Activated CD8-positive, alpha-beta memory T cell treated with anti-CD3 and anti-CD28 coated beads for 4 hours (primary cell): ENCODE results near the gene LTO1.

Experiments used
- DNase-seq, 2 donors: peaks; one replicate each; pipeline ENCODE4 v3.0.0-alpha.2; 2020; ENCODE audit warnings: low read depth in 2 of 2

The LTO1 gene

DNA sequence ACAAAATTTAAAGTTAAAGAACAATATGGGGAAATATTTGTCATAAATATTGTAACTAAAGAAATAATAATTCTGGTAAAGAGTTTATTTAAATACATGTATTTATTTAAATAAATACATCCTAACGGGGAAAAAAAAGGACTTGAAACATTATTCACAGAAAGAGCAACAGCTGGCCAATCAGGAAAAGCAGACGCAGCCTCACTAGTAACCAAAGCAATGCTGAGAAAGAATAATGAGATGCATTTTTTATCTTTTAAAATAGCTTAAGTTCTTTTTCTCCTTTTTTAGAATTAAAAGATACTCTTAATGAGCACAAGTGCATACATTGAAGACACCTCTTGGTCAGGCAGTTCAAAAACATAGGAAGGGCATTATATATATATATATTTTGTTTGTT is 2.6 kb upstream of the LTO1 start:
- no peak for DNase-seq

DNA sequence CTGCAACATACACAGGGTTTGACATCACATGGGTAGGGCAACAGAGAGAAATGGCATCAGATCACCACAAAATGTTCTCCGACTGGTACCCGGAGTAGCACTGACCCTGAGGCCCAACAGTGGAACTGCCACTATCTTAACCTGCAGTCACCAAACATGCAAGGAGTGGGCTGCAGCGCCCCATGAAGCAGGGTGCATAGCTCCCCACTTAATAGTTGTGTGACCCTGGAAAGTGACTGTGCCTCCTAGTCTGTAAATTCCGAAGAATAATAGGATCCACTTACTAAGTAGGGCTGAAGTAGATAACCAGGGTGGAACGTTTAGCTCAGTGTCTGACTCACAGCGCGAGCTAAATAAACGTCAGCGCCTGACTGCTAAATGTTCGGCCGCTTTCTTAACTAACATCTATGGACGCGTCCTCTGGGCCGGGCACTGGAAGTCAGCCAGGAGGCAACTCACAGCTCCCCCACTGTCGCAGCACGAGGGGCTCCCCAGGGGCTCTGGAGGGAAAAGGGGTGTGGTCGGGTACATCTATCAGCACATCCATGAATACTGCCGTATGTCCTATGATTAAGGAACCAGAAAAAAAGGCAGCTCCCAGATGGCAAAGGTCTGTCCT is 777 bp downstream of the LTO1 start:
- DNase-seq: no peak

DNA sequence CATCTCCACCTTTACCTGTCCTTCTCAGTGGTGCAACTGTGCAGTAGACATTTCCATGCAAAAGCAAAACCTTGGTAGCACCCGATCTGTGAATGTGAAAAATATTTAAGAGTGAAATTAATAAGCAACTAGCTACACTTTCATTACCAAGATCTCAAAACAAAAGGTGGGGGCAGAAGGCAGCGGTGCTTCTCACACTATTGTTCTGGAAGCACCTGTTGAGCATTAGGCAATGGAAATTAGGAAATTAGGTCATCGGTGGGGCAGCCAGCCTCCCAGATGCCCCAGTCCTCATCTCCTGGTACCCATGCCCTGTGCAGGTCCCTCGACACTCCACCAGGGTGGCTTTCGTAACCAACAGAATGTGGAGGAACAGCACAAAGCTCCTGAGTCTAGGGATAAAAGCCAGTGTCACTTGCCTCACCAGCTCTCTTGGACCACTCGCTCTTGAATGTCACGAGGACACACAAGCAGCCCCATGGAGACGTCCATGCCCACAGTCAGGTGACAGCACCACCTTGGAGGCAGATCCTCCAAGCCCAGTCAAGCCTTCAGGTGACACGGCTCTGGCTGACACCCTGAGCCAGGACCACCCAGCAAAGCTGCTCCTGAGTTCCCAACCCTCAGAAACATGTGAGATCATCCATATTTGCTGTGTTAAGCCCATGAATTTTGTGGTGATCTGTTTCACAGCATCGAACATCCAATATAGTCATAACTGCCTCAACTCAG is 3.3 kb downstream of the LTO1 start:
- DNase-seq: no peak

DNA sequence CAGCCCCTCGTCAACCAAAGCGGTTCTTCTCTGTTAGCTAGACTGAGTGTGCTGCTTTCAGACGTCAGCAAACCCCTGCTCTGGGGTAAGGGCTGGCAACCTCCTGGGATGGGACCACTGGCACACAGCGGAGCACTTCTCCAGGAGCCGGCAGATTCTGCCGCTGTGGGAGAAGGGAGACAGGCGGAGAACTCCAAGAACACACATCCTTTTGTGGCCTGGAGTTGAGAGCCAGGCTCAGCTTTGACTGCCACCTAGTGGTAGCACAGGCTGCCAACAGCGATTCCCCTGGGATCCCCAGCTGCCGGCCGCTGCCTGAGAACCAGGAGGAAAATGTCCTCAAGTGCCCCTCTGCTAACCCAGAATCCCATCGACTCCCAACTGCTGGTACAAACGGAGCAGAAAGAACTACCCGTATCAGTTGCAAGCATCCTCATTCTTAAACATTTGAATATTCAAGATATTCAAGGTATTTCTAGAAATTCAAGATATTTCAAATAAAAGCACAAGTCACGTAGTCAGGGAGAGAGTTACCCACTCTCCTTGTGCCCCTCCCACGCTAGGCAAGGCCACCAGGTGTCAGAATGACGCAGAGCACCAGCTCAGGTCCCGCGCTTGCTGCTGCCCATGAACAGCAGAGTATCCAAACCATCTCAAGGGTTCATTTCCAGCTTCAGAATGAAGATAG is 4.9 kb downstream of the LTO1 start:
- peak in 1 of 2 donors; percentile 26 for DNase-seq

DNA sequence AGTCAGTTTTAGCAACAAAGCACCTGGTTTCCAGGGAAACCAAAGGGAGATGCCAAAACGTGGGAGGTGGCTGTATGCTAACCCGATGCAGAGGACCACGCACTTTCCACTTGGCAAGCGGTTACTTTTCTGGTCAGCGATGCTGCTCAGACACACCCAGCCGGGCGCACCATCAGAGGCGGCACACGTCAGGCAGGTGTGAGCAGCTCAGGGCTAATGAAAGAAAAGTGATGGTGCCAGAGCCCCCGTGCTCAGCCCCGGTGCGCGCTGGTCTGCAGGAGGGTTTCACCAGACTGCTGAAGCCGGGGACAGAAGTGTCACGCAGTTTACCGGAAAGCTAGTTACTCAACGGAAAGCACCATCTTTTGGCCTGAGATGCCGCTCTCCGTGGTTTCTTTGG is 5.7 kb downstream of the LTO1 start:
- no peak for DNase-seq

DNA sequence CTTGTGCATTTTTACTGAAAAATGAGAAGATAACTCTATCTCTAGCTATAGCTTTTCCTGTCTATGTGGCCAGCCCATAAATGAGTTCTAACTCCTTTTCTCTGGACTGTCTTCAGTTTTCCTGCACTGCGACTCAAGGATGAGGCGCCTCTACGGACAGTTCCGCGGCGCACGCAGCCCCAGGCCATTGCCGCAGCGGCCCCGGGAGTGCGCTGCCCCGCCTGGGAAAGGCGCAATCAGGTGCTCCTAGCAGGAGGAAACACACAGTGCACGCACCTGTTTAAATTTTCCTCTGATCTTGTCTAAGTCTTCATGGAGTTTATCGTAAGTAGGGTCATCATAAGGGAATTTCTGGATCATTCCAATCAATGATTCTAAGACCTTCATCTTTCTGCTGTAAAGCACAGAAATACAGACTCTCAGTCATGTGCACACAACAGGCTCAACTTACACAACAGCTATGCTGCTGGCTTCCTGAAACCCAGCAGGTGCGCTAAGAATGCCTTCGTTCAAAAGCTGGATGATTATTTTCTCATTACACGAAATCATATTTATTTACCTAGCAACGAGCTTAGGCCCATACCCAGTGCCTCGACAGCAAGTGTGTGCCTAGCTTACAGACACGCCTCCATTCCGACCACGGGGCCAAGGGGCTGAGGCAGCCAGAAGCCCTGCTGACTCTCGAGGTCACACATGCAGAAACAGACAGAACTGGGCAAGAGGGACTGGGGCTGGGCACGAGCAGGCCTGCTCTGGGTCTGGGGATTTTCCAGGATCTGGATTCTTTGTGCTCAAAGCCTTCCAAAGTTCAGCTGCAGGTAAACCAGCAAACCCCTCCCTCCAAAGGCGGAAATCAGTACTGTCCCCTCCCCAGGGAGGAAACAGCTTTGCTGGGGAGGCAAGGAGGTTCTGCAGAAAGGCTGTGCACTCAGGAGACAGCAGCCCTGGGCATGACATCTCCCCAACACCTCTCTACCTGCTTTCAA is 7.2 kb downstream of the LTO1 start:
- DNase-seq: no peak

DNA sequence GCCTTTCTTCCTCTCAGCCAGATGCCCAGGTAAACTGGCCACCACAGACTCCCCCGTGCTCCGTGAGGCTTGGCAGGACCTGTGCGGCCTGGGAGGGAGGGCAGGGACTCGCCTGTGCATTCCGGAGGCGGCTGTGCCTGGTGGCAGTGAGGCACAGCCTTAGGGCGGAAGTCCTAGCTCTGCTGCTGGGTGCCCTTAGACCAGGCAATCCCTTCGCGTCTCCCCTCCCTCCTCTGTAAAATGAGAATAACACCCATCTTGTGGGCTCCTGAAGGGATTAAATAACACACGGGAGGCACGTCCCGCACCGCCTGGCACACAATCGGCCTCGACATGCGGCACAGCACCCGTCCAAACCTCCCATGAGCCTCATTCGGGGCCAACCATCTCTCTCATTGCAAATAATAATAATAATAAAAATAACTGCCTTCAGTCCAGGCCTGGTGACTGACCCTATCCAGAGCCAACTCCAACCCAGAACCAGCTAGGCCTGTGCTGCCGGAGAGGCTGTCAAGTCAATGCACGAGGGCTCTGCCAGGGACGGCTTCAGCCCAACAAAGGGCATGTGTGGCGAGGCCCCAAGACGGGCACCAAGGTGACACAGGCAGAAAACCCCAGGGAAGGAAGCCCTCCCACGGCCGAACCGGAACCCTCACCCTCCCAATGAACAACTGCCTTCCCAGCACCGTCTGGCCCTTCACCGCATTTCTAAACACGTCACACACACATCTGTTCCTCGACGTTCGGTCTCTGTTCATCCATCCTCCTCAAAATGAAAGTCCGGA is 8.2 kb downstream of the LTO1 start:
- no peak for DNase-seq

DNA sequence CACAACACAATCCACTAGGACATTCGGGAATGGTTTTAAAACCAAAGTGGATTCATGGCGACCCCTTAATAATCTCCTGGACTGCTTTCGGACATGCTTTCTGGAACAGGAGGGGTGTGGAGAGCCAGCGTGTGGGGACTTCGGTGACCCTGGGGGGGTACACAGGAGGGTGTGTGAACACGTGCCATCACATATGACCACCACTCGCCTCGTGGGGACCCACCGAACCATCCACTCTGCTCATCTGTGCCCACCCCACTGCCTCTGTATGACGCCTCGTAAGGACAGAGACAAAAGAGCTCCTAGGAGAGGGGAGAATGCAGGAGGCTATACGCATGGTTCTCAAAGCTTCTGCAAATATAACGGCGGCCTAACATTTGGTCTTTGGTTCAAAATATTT is 8.9 kb downstream of the LTO1 start:
- DNase-seq: no peak

DNA sequence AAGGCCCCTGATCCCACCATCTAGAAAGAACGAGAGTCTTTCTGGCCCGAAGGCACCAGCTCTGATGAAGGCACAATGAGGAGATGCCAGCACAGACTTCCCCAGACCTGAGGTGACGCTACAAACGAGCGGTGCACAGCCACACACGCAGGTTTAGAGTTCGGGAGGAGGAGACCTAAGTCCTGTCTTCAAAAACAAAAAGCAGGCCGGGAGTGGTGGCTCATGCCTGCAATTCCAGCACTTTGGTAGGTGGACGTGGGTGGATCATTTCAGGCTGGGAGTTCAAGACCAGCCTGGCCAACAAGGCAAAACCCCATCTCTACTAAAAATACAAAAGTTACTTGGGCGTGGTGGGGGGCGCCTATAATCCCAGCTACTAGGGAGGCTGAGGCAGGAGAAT is 9.5 kb downstream of the LTO1 start:
- no peak for DNase-seq

DNA sequence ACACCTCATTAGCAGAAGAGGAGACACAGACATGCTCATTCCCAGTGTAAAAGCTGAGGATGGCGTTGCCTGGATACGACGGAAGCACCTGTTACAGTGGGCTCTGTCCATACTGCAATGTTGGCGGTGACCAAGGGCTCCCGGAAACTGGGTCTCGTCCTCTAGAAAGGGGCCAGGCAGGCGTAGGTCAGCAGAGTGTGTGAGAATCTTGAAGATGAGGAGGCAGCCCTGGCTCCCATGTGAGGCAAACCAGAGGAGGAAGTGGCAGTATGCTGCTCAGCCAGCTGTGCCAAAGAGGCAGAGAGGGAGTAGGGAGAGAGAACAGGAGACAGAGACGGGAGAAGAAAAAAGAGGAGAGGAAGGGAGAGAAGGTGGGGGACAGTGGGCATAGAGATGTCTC is 10.3 kb downstream of the LTO1 start:
- DNase-seq: no peak

DNA sequence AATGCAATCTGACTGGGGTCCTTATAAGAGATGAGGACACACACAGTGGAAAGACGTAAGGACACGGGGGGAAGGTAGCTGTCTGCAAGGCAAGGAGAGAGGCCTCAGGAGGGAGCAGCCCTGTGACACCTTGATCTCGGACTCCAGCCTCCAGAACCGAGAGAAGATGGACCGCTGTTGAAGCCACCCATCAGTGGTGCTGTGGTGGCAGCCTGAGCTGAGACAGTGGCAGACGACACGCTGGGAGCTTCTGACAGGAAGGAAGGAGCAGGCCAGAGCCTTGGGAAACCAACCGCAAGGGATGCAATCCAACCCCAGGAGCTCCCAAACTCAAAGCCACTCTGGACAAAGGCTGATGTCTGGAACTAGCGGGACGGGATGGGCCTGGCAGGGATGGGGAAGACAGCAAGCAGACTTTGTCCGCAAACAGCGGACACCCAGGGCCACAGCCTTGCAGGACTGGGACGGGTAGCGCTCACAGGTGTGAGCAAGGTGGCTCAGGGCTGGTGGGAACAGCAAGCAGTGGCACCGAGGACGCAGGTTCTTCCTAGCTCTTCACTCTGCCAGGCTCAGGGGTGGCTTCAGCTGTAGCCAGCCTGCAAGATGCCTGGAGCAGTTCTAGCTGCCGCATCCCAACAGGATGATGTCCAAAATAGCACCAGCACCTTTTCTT is 10.9 kb downstream of the LTO1 start:
- no peak for DNase-seq

DNA sequence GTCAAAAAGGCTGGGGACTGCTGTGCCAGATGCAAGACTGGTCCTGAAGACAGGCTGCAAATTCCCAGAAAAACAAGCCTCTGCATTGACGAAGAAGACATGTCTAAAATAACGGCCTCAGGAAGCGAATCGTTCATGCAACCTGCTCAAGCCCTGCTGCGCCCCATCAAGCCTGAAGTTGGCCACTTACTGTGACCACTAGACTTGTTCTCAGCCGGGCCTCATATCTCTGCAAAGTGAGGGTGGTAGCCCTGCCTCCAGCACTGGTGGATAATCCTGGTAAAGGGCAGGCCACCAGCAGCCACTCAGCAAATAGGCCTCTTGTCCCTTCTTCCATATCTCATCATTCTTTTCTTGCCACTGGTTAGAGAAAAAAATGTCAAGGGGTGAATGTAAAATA is 11.8 kb downstream of the LTO1 start:
- DNase-seq: no peak

DNA sequence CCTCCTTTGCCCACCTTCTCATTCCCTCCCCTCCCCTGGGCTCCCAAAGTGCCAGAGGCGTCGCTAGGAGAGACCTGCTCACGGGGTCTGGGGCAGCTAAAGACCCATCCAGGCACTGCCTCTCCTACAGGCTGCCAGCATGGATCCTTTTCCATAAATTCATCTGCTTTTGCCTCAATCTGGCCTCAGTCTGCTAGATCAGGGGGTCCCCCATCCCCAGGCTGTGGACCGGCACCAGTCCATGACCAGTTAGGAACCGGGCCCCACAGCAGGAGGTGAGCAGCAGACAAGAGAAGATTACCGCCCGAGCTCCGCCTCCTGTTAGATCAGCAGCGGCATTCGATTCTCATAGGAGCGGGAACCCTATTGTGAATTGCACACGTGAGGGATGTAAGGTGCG is 12.3 kb downstream of the LTO1 start:
- DNase-seq: no peak

DNA sequence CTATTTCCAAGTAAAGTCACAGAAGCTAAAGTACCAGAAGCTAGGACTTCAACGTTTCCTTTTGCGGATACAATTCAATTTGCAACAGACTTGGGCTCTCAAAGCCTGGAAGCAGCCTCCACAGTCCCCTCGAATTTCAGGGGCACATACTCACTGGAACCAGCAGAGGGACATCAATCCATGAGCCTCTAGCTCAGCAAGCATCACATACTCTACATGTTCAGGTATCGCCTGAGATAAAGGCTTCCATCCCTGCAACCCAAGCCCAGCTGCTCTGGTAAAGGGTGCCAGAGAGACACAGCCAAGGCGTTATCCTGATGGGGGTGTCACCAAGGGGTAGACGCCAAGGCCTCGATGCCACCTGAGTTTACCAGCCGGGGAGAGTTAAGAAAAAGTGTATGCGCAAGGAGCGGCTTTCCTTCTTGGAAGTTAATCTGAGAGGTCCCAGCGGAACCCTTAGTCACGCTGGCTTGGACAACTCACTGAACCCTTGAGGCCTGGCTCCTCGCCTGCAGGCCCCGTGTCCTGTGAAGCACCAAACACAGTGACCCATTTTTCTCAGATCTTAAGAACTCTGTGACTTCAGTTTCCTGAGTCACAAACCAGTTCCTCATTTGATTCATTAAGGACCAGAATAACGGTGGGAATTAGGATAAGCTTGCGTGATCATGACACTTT is 13.0 kb downstream of the LTO1 start:
- DNase-seq: no peak

DNA sequence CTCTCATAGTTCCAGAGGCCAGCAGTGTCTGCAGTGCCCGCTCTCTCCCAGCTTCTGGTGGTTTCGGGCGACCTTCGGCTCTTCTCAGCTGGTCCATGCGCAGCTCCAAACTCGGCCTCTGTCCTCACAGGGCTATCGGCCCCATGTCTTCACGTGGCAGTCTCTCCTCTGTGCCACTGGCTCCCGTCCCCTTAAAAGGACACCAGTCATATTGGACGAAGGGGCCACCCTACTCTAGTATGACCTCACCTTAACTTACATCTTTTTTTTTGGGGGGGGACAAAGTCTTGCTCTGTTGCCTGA is 13.8 kb downstream of the LTO1 start:
- no peak for DNase-seq

DNA sequence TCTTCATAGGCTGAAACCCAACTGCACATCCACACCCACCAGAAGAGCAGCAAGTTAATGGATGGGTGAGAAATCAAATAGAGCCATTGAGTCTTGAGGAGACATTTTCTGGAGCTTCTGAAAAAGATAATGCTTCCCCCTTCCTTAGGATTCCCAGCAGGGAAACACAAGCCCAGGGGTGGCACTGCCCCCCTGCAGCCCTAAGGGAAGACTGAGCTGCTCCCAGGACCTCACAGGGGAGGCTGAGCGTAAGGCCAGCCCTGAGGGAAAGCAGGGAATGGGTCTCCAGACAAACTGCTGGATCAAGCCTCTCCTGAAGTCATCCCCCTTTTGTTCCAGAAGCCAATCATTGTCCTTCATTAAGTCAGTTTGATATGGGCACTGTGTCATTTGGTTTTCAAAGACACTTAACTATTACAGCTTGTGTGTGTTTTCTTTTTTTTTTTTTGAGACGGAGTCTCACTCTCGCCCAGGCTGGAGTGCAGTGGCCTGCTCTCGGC is 15.1 kb downstream of the LTO1 start:
- DNase-seq: no peak

DNA sequence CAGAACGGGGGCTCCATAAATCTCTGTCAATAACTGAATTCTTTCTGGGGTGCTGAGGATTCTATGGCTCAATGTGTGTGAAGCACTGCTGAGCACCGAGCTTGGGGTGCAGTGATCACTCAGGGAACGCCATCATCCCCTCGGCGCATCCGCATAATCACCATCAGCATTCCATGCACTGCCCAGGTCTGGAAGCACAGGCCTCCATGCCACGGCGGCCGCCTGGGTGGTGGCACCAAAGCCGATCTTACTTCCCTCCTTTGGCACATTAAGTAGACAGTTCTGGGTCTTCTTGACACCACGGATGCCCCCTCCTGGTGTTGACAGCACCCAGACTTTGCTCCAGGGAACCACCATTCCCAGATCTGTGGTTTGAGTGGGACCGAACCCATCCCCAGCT is 15.6 kb downstream of the LTO1 start:
- DNase-seq: no peak

DNA sequence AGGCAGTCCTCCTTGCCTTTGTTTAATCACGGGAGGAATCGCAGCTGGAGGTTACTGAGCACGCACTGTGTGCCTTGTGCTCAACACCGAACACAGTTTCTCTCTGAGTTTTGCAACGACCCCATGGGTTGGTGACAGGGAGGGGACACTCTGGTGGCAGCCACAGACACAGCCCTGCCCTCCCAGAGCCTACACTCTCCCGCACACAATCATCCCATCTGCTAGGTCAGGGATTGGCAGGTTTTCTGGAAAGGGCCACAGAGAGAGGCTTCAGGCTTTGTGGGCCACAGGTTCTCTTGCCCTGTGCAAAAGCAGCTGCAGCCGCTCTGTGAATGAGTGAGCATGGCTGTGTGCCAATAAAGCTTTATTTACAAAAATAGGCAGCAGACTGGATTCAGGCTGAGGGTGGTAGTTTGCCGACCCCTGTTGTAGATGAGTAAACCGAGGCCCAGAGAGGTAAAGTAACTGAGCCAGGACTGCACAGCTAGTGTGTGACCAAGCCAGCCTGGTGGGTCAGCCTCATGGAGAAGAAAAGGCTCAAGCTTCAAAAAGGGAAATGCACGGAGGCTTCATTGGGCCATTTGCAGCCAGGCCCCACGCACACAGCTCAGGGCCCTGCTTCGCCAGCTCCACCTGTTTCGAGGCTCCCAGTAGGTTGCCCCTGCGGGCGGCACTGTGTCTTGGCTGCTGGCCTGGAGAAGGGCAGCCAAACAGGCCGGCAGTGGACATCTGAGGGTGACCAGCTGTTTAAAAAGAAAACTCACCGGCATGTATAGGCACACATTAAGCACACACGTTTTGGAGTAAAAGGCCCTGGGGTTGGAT is 16.3 kb downstream of the LTO1 start:
- no peak for DNase-seq

DNA sequence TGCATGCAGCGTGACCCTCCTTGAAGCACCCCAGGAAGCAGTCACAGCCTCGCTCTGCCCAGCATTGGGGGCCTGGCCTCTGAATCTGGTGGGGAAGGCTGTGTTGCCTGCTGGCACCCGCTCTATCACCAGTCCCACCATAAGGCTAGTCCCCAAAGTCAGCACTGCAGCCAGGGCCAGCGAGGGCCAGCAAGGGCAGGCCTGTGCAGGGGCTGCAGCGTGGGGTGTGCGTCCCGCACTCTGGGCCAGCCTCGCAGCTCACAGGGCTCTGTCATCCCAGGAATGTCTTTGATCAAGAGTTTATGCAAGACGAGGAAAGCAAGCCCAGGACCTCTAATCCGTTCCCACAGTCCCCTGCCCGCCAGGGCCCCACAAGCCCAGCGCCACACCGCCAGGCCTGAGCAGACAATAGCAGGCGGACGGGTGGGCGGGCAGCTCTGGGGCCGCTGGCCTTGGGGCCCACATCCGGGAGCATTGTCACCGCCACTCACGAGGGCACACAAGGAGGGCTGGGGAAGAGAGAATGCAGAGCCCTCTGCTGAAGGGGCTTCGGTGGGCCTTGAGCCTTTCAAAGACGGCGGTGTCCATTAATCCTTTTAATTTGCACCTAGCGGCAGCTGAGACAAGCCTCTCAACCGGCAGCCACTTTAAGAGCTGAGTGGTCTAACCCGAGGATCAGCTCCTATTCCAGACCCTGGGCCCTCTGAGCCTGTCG is 17.1 kb downstream of the LTO1 start:
- DNase-seq: no peak
